SU-DHL-6 (cell line): ENCODE results near the gene GSX1.

Experiments
- H2AFZ ChIP-seq: fragments of 200-600 bp; sonication (generic); 2 replicates; pipeline ENCODE4 v1.6.1; 2014; ENCODE audit warnings: low read depth, mild to moderate bottlenecking, moderate library complexity, mixed read lengths, antibody characterized with exemption, low read length; ENCODE audit not compliant: severe bottlenecking
- H3F3A ChIP-seq: fragments of 200-600 bp; shearing (Covaris generic); 2 replicates; pipeline ENCODE4 v1.6.0; 2016; ENCODE audit warnings: antibody characterized with exemption, mild to moderate bottlenecking; ENCODE audit not compliant: insufficient read depth
- H3K27ac ChIP-seq: fragments of 200-600 bp; sonication (generic); 2 replicates; pipeline ENCODE4 v1.5.1; 2016; ENCODE audit warnings: low read depth, mild to moderate bottlenecking, low read length, moderate library complexity, mixed read lengths
- H3K27me3 ChIP-seq: fragments of 200-600 bp; sonication (generic), shearing (Covaris generic); 2 replicates; pipeline ENCODE4 v1.6.0; 2014; ENCODE audit warnings: mild to moderate bottlenecking, low read length
- H3K36me3 ChIP-seq: fragments of 200-600 bp; sonication (generic); 2 replicates; pipeline ENCODE4 v1.6.1; 2014; ENCODE audit warnings: mild to moderate bottlenecking, low read length, mixed read lengths
- H3K4me2 ChIP-seq: fragments of 300-600, 200-600 bp; shearing (Covaris generic), sonication (generic); 2 replicates; pipeline ENCODE4 v1.6.0; 2014; ENCODE audit warnings: low read length, low read depth, mild to moderate bottlenecking; ENCODE audit not compliant: poor library complexity, severe bottlenecking
- H3K4me3 ChIP-seq: fragments of 200-600 bp; sonication (generic); 2 replicates; pipeline ENCODE4 v1.5.1; 2014; ENCODE audit warnings: antibody characterized with exemption, low read length, mild to moderate bottlenecking, mixed read lengths; ENCODE audit not compliant: insufficient read depth, poor library complexity, severe bottlenecking
- H3K79me2 ChIP-seq: fragments of 200-600 bp; sonication (generic); 2 replicates; pipeline ENCODE4 v1.6.1; 2014; ENCODE audit warnings: mild to moderate bottlenecking, low read length, moderate library complexity; ENCODE audit not compliant: insufficient read depth
- H3K9ac ChIP-seq: fragments of 200-600 bp; sonication (generic); 2 replicates; pipeline ENCODE4 v1.7.0; 2014; ENCODE audit warnings: mild to moderate bottlenecking, low read length
- H3K9me2 ChIP-seq: fragments of 200-600 bp; sonication (generic); replicated peaks from 2 replicates; pipeline ENCODE4 v1.6.1; 2014; ENCODE audit warnings: low read length; ENCODE audit not compliant: insufficient read depth
- H3K9me3 ChIP-seq: fragments of 200-600 bp; sonication (generic); 2 replicates; pipeline ENCODE4 v1.6.1; 2014; ENCODE audit warnings: low read length, mixed read lengths; ENCODE audit not compliant: insufficient read depth
- H4K20me1 ChIP-seq: fragments of 200-600 bp; sonication (generic); 2 replicates; pipeline ENCODE4 v1.6.1; 2014; ENCODE audit warnings: low read depth, mild to moderate bottlenecking, antibody characterized with exemption, low read length, moderate library complexity, mixed read lengths
- EZH2phosphoT487 ChIP-seq: fragments of 200-600 bp; sonication (generic), shearing (Covaris generic); conservative IDR thresholded peaks from 2 replicates; pipeline ENCODE4 v1.6.1; 2018; ENCODE audit warnings: mild to moderate bottlenecking, antibody characterized with exemption, low read length, moderate library complexity, mixed read lengths
- TF ChIP-seq, protein P1 (sequence below): fragments of 200-600 bp; sonication (generic); IDR thresholded peaks from one replicate; pipeline ENCODE4 v1.5.1; 2017; ENCODE audit warnings: antibody characterized with exemption, mild to moderate bottlenecking, low read length, moderate library complexity; ENCODE audit not compliant: insufficient read depth, poor library complexity, severe bottlenecking

Gene GSX1

DNA sequence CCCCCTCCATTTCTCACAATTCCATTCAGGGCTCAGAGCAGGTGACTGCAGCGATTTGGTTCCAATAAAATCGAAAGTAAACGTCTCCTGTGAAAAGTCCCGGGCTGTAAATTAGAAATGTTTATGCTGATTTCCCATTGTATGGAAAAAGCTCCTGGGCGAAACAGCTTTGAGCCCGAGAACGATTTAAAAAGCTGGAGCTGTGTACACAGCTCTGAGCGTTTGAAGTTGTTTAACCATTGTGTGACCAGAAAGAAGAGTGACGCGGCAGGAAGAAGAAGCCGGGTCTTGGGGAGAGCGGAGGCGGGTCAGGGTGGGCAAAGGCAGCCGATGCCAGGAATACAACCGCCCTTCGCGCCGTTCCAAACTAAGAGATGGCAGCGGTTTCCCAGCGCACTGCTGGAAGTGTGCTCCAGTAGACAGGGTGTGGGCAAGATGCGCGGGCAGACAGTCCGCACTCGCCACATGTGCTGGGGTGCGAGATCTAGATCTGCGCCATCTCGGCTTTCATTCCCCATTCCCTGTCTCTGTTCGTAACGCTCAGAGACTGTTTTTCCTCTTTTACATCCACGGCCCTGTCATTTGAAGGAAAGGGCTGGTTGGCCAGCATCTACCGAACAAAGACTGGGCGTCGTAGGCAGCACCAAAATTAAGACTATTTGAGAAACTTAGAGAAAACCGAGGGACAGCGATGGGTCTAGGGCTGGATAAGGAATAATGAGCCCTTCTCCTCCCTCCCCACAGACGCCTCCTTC is 960 bp upstream of the GSX1 start:
- Histone ChIP-seq H3K4me2 (peak overlapping the region; percentile 13), H3F3A (no peaks in the 10 kb centered on the region), H3K4me3 (no peak overlapping the region), H4K20me1 (no peaks in the 10 kb centered on the region), H3K27me3 (no peaks in the 10 kb centered on the region; the same call in none of the 2 replicates), H3K36me3 (no peaks in the 10 kb centered on the region), H3K9me3 (no peaks in the 10 kb centered on the region), H3K9ac (no peak overlapping the region), H3K27ac (no peak overlapping the region), H2AFZ (no peak overlapping the region), H3K9me2 (no peaks in the 10 kb centered on the region), H3K79me2 (no peaks in the 10 kb centered on the region)
- TF ChIP-seq, protein P1, sequence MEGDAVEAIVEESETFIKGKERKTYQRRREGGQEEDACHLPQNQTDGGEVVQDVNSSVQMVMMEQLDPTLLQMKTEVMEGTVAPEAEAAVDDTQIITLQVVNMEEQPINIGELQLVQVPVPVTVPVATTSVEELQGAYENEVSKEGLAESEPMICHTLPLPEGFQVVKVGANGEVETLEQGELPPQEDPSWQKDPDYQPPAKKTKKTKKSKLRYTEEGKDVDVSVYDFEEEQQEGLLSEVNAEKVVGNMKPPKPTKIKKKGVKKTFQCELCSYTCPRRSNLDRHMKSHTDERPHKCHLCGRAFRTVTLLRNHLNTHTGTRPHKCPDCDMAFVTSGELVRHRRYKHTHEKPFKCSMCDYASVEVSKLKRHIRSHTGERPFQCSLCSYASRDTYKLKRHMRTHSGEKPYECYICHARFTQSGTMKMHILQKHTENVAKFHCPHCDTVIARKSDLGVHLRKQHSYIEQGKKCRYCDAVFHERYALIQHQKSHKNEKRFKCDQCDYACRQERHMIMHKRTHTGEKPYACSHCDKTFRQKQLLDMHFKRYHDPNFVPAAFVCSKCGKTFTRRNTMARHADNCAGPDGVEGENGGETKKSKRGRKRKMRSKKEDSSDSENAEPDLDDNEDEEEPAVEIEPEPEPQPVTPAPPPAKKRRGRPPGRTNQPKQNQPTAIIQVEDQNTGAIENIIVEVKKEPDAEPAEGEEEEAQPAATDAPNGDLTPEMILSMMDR: no peak
- no peak for TF ChIP-seq EZH2phosphoT487

DNA sequence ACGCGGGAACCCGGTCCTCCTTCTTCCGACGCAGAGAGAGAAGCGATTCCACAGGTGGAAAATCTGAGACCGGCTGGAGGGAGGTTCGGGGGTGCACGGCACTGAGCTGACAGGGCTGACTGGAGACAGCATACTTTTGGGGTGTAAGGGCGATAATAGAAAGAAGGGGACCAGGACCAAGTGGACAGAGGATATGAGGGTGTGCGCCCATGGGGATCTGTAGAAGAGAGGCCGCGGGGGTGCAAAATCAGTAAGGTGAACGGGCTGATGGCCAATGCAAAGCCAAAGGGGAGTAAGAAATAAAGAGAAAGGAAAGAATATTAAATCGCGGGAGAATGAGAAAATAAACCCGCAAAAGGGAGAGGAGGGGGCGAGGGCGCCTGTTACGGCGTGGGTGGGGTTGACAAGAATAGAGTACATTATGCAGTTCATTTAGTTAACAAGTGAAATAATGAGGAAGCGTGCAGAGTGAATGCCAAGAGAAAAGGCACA is 336 bp upstream of the GSX1 start:
- H3K9me2 ChIP-seq: no peaks in the 10 kb centered on the region
- no peak overlapping the region for H3K4me3 ChIP-seq
- no peaks in the 10 kb centered on the region for H4K20me1 ChIP-seq
- no peaks in the 10 kb centered on the region for H3K9me3 ChIP-seq
- H3K9ac ChIP-seq: no peak overlapping the region
- no peak overlapping the region for H2AFZ ChIP-seq
- no peaks in the 10 kb centered on the region for H3F3A ChIP-seq
- no peaks in the 10 kb centered on the region for H3K36me3 ChIP-seq
- no peaks in the 10 kb centered on the region; the same call in none of the 2 replicates for H3K27me3 ChIP-seq
- no peak overlapping the region for H3K27ac ChIP-seq
- no peaks in the 10 kb centered on the region for H3K79me2 ChIP-seq
- no peak overlapping the region for H3K4me2 ChIP-seq
- TF ChIP-seq, protein P1: no peak
- TF ChIP-seq EZH2phosphoT487: no peak

DNA sequence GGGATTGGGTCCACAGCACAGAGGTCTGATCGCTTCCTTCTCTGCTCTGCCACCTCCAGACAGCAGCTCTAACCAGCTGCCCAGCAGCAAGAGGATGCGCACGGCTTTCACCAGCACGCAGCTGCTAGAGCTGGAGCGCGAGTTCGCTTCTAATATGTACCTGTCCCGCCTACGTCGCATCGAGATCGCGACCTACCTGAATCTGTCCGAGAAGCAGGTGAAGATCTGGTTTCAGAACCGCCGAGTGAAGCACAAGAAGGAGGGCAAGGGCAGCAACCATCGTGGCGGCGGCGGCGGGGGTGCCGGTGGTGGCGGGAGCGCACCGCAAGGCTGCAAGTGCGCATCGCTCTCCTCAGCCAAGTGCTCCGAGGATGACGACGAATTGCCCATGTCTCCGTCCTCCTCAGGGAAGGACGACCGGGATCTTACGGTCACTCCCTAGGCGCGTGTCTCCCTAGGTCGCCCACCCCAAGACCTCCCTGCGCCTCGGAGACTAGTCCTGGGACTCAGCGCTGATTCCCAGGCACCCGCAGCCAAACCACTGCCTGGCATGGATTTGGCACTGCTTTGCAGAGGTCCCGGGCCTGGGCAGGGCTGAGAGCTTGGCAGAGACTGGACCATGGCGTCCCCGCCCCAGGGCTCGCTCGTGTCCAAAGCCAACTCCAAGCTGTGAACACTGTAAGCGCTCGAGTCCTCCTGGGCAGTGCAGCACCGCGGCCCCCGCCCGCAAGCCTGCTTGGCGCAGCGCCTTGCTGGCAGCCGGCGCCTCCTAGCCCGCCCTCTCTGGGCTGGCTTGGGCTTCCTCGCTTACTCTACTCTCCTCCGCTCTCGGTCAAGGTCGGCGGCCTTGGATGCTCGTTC is 1.5 kb downstream of the GSX1 start:
- Histone ChIP-seq H3K79me2 (no peaks in the 10 kb centered on the region), H3K9me2 (no peaks in the 10 kb centered on the region), H3K9ac (no peak overlapping the region), H3K4me3 (no peak overlapping the region), H3F3A (no peaks in the 10 kb centered on the region), H3K4me2 (no peak overlapping the region), H3K36me3 (no peaks in the 10 kb centered on the region), H2AFZ (no peak overlapping the region), H3K27me3 (no peaks in the 10 kb centered on the region; the same call in none of the 2 replicates), H3K9me3 (no peaks in the 10 kb centered on the region), H4K20me1 (no peaks in the 10 kb centered on the region), H3K27ac (no peak overlapping the region)
- TF ChIP-seq EZH2phosphoT487: no peak
- TF ChIP-seq, protein P1: no peak
